ENCODE data around the gene COL28A1.
A peak's percentile ranks its signal among the peaks of the same experiment; 100 is the strongest.

GRCh38 chr7:7438851-7439250, 96.8 kb downstream of the COL28A1 start:
- TF ChIP-seq, protein P1, sequence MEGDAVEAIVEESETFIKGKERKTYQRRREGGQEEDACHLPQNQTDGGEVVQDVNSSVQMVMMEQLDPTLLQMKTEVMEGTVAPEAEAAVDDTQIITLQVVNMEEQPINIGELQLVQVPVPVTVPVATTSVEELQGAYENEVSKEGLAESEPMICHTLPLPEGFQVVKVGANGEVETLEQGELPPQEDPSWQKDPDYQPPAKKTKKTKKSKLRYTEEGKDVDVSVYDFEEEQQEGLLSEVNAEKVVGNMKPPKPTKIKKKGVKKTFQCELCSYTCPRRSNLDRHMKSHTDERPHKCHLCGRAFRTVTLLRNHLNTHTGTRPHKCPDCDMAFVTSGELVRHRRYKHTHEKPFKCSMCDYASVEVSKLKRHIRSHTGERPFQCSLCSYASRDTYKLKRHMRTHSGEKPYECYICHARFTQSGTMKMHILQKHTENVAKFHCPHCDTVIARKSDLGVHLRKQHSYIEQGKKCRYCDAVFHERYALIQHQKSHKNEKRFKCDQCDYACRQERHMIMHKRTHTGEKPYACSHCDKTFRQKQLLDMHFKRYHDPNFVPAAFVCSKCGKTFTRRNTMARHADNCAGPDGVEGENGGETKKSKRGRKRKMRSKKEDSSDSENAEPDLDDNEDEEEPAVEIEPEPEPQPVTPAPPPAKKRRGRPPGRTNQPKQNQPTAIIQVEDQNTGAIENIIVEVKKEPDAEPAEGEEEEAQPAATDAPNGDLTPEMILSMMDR (optimal IDR thresholded peaks at IDR 0.05 in 1 of 3, IDR thresholded peaks at IDR 0.05 in 1 of 3, conservative IDR thresholded peaks at IDR 0.05 in 1 of 3; ENCODE audit: extremely low read depth in 1 of 3, insufficient read depth in 2 of 3, low read length in 3 of 3): peak in 1 of 3 experiments; percentile 8
- TF ChIP-seq EZH2 (IDR thresholded peaks at IDR 0.05; ENCODE audit: low read length): no peak
